GM19035 (cell line): ENCODE results near the gene B4GALT6.

ENCODE experiments used
- ATAC-seq: cut with Tn5 transposase; IDR thresholded peaks from one replicate; pipeline ENCODE4 v1.9.1; 2021; ENCODE audit not compliant: unreplicated experiment

The B4GALT6 gene

GRCh38 chr18:31634331-31634713 is 50.1 kb downstream of the B4GALT6 start:
- peak; percentile 97 for ATAC-seq

- ATAC-seq: peak; percentile 6
Measured at GRCh38 chr18:31633392-31634330, 50.7 kb downstream of the B4GALT6 start.

- ATAC-seq: no peak
Measured at GRCh38 chr18:31632356-31632755, 52.0 kb downstream of the B4GALT6 start.

GRCh38 chr18:31631526-31631925 is 52.9 kb downstream of the B4GALT6 start:
- no peak for ATAC-seq

GRCh38 chr18:31630549-31630948 is 53.8 kb downstream of the B4GALT6 start:
- ATAC-seq: no peak

- no peak for ATAC-seq
Measured at GRCh38 chr18:31626409-31626808, 58.0 kb downstream of the B4GALT6 start.

GRCh38 chr18:31624892-31625640 is 59.3 kb downstream of the B4GALT6 start:
- no peak for ATAC-seq

- ATAC-seq: no peak
Measured at GRCh38 chr18:31619291-31619690, 65.1 kb downstream of the B4GALT6 start.

GRCh38 chr18:31618801-31619200 is 65.6 kb downstream of the B4GALT6 start:
- ATAC-seq: no peak

- peak; percentile 48 for ATAC-seq
Measured at GRCh38 chr18:31617031-31617717, 67.2 kb downstream of the B4GALT6 start.

GRCh38 chr18:31616586-31616985 is 67.8 kb downstream of the B4GALT6 start:
- no peak for ATAC-seq

- no peak for ATAC-seq
Measured at GRCh38 chr18:31614044-31614443, 70.3 kb downstream of the B4GALT6 start.

GRCh38 chr18:31612124-31612523 is 72.3 kb downstream of the B4GALT6 start:
- no peak for ATAC-seq

- ATAC-seq: no peak
Measured at GRCh38 chr18:31611511-31611910, 72.9 kb downstream of the B4GALT6 start.

GRCh38 chr18:31610286-31611205 is 73.8 kb downstream of the B4GALT6 start:
- ATAC-seq: no peak

- ATAC-seq: no peak
Measured at GRCh38 chr18:31609886-31610285, 74.5 kb downstream of the B4GALT6 start.

- ATAC-seq: no peak
Measured at GRCh38 chr18:31607384-31607783, 77.0 kb downstream of the B4GALT6 start.

- ATAC-seq: no peak
Measured at GRCh38 chr18:31606265-31606664, 78.1 kb downstream of the B4GALT6 start.

GRCh38 chr18:31603315-31603714 is 81.1 kb downstream of the B4GALT6 start:
- ATAC-seq: no peak

GRCh38 chr18:31598021-31598805 is 86.2 kb downstream of the B4GALT6 start:
- ATAC-seq: no peak
